ENCODE data around the gene PLEKHM2. TPM values are rescaled to one million over a fixed set of nuclear protein-coding genes. Genes with fewer than 3 reads are reported as not detected.
A peak's percentile ranks its signal among the peaks of the same experiment; 100 is the strongest.

Gene PLEKHM2
- total RNA-seq, 1 experiment from 2014 or later: 49.7 TPM

- TF ChIP-seq ZBTB21 (CRISPR knock-in tag; IDR thresholded peaks at IDR 0.05; ENCODE audit: borderline replicate concordance) (no peak), TEAD4 (CRISPR knock-in tag; IDR thresholded peaks at IDR 0.05) (no peak), ELF4 (CRISPR knock-in tag; IDR thresholded peaks at IDR 0.05; ENCODE audit: low read depth) (no peak), JAZF1 (CRISPR knock-in tag; IDR thresholded peaks at IDR 0.05) (no peak), GRHL2 (CRISPR knock-in tag; IDR thresholded peaks at IDR 0.05; ENCODE audit: insufficient replicate concordance, severe bottlenecking) (no peak), NR1H2 (CRISPR knock-in tag; IDR thresholded peaks at IDR 0.05) (no peak), SP1 (CRISPR knock-in tag; conservative IDR thresholded peaks at IDR 0.05) (no peak), FOXK1 (CRISPR knock-in tag; IDR thresholded peaks at IDR 0.05) (no peak), ZMAT4 (CRISPR knock-in tag; IDR thresholded peaks at IDR 0.05) (no peak)
These were observed 20.5 kb downstream of the PLEKHM2 start (continued) for GRCh38 chr1:15704526-15705183.

GRCh38 chr1:15705184-15705566, 21.1 kb downstream of the PLEKHM2 start:
- H3K27ac Mint-ChIP-seq: peak overlapping the region; percentile 64; the same call in 1 of the 2 replicates
- peaks cover 3% of the 10 kb centered on the region for H3K4me1 Mint-ChIP-seq
- H3K27me3 Mint-ChIP-seq (ENCODE audit: low read depth): no peaks in the 10 kb centered on the region
- H3K9me3 Mint-ChIP-seq: no peaks in the 10 kb centered on the region
- H3K36me3 Mint-ChIP-seq: no peaks in the 10 kb centered on the region
- DNase-seq (ENCODE audit: low spot score) (no peak), ATAC-seq (no peak)
- CTCF ChIA-PET: interaction anchor here (0.7 to 1.2 kb wide), 2 partner anchors 36 to 110 kb away, joined by 3 to 4 read pairs; no protein-coding TSS in a partner anchor
- POLR2A ChIA-PET: interaction anchor here (0.6 kb wide), 1 partner anchor 83 kb away, joined by 4 read pairs; no protein-coding TSS in a partner anchor
- H3K4me3 Mint-ChIP-seq: no peak overlapping the region
- TF ChIP-seq, protein P1, sequence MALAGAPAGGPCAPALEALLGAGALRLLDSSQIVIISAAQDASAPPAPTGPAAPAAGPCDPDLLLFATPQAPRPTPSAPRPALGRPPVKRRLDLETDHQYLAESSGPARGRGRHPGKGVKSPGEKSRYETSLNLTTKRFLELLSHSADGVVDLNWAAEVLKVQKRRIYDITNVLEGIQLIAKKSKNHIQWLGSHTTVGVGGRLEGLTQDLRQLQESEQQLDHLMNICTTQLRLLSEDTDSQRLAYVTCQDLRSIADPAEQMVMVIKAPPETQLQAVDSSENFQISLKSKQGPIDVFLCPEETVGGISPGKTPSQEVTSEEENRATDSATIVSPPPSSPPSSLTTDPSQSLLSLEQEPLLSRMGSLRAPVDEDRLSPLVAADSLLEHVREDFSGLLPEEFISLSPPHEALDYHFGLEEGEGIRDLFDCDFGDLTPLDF (CRISPR knock-in tag; IDR thresholded peaks at IDR 0.05): no peak
- no peak for TF ChIP-seq NFATC4 (CRISPR knock-in tag; IDR thresholded peaks at IDR 0.05)
- TF ChIP-seq CDX4 (CRISPR knock-in tag; IDR thresholded peaks at IDR 0.05; ENCODE audit: borderline replicate concordance): no peak
- TF ChIP-seq, protein P2, sequence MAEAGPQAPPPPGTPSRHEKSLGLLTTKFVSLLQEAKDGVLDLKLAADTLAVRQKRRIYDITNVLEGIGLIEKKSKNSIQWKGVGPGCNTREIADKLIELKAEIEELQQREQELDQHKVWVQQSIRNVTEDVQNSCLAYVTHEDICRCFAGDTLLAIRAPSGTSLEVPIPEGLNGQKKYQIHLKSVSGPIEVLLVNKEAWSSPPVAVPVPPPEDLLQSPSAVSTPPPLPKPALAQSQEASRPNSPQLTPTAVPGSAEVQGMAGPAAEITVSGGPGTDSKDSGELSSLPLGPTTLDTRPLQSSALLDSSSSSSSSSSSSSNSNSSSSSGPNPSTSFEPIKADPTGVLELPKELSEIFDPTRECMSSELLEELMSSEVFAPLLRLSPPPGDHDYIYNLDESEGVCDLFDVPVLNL (CRISPR knock-in tag; IDR thresholded peaks at IDR 0.05; ENCODE audit: borderline replicate concordance, low read depth): no peak
- no peak for TF ChIP-seq NFE2L1 (CRISPR knock-in tag; IDR thresholded peaks at IDR 0.05)
- no peak for TF ChIP-seq E2F5 (CRISPR knock-in tag; IDR thresholded peaks at IDR 0.05)
- TF ChIP-seq PRRX2 (CRISPR knock-in tag; IDR thresholded peaks at IDR 0.05): no peak
- TF ChIP-seq, protein P3, sequence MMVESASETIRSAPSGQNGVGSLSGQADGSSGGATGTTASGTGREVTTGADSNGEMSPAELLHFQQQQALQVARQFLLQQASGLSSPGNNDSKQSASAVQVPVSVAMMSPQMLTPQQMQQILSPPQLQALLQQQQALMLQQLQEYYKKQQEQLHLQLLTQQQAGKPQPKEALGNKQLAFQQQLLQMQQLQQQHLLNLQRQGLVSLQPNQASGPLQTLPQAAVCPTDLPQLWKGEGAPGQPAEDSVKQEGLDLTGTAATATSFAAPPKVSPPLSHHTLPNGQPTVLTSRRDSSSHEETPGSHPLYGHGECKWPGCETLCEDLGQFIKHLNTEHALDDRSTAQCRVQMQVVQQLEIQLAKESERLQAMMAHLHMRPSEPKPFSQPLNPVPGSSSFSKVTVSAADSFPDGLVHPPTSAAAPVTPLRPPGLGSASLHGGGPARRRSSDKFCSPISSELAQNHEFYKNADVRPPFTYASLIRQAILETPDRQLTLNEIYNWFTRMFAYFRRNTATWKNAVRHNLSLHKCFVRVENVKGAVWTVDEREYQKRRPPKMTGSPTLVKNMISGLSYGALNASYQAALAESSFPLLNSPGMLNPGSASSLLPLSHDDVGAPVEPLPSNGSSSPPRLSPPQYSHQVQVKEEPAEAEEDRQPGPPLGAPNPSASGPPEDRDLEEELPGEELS (CRISPR knock-in tag; IDR thresholded peaks at IDR 0.05): no peak
- TF ChIP-seq TEAD1 (CRISPR knock-in tag; IDR thresholded peaks at IDR 0.05): no peak
- no peak for TF ChIP-seq ATF3 (CRISPR knock-in tag; conservative IDR thresholded peaks at IDR 0.05)
- no peak for TF ChIP-seq MLX (CRISPR knock-in tag; IDR thresholded peaks at IDR 0.05)
- no peak for TF ChIP-seq ESRRA (CRISPR knock-in tag; IDR thresholded peaks at IDR 0.05; ENCODE audit: borderline replicate concordance)
- TF ChIP-seq, protein P4, sequence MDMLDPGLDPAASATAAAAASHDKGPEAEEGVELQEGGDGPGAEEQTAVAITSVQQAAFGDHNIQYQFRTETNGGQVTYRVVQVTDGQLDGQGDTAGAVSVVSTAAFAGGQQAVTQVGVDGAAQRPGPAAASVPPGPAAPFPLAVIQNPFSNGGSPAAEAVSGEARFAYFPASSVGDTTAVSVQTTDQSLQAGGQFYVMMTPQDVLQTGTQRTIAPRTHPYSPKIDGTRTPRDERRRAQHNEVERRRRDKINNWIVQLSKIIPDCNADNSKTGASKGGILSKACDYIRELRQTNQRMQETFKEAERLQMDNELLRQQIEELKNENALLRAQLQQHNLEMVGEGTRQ (CRISPR knock-in tag; IDR thresholded peaks at IDR 0.05): no peak
- TF ChIP-seq ZNF121 (CRISPR knock-in tag; IDR thresholded peaks at IDR 0.05): no peak
- TF ChIP-seq JUN (CRISPR knock-in tag; IDR thresholded peaks at IDR 0.05): no peak
- no peak for TF ChIP-seq KAT7 (CRISPR knock-in tag; IDR thresholded peaks at IDR 0.05; ENCODE audit: borderline replicate concordance)
- TF ChIP-seq ELF4 (CRISPR knock-in tag; IDR thresholded peaks at IDR 0.05; ENCODE audit: low read depth): no peak
- TF ChIP-seq, protein P5, sequence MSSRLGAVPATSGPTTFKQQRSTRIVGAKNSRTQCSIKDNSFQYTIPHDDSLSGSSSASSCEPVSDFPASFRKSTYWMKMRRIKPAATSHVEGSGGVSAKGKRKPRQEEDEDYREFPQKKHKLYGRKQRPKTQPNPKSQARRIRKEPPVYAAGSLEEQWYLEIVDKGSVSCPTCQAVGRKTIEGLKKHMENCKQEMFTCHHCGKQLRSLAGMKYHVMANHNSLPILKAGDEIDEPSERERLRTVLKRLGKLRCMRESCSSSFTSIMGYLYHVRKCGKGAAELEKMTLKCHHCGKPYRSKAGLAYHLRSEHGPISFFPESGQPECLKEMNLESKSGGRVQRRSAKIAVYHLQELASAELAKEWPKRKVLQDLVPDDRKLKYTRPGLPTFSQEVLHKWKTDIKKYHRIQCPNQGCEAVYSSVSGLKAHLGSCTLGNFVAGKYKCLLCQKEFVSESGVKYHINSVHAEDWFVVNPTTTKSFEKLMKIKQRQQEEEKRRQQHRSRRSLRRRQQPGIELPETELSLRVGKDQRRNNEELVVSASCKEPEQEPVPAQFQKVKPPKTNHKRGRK (CRISPR knock-in tag; IDR thresholded peaks at IDR 0.05; ENCODE audit: borderline replicate concordance): no peak
- no peak for TF ChIP-seq ZNF671 (CRISPR knock-in tag; IDR thresholded peaks at IDR 0.05)

All from WTC11 (cell line).